CD14-positive monocyte (primary cell): ENCODE data around the gene RPL7A. TPM values are rescaled to one million over a fixed set of nuclear protein-coding genes. Genes with fewer than 3 reads are reported as not detected.

Source experiments
- DNase-seq, 3 donors: peaks; one replicate each; pipeline ENCODE4 v3.0.0-alpha.2; 2011 to 2022
- H2AFZ ChIP-seq: 2 replicates; pipeline ENCODE4 v1.6.0; 2012; ENCODE audit warnings: mild to moderate bottlenecking, low read depth, low read length, inconsistent platforms; ENCODE audit not compliant: insufficient read depth, poor library complexity, severe bottlenecking
- H3K27ac ChIP-seq, 2 donors: 1 replicate in 1 of 2; 2 replicates in 1 of 2; pipeline ENCODE4 v1.5.1; 2012 to 2013; ENCODE audit warnings: low read length in 2 of 2, control low read depth in 1 of 2, inconsistent platforms in 1 of 2, low read depth in 1 of 2, mild to moderate bottlenecking in 1 of 2
- H3K27me3 ChIP-seq, 2 donors: one replicate each; pipeline versions ENCODE4 v1.6.0 to v1.6.1; 2011 to 2013; ENCODE audit warnings: low read length in 2 of 2; ENCODE audit not compliant: control insufficient read depth in 2 of 2, insufficient read depth in 2 of 2
- H3K36me3 ChIP-seq, 2 donors: replicated peaks in 1 of 2; 1 replicate in 1 of 2; 2 replicates in 1 of 2; pipeline versions ENCODE4 v1.5.1 to v1.6.1; 2012 to 2013; ENCODE audit warnings: low read length in 2 of 2, control low read depth in 1 of 2, inconsistent platforms in 1 of 2, mild to moderate bottlenecking in 1 of 2; ENCODE audit not compliant: insufficient read depth in 2 of 2, control insufficient read depth in 1 of 2
- H3K4me1 ChIP-seq, 2 donors: 1 replicate in 1 of 2; 2 replicates in 1 of 2; pipeline versions ENCODE4 v1.5.1 to v1.6.1; 2012 to 2013; ENCODE audit warnings: low read length in 2 of 2, control low read depth in 1 of 2, inconsistent platforms in 1 of 2, mild to moderate bottlenecking in 1 of 2, moderate library complexity in 1 of 2; ENCODE audit not compliant: insufficient read depth in 2 of 2, control insufficient read depth in 1 of 2
- H3K4me2 ChIP-seq: replicated peaks from 2 replicates; pipeline ENCODE3; 2012; ENCODE audit warnings: low read length, moderate library complexity, mild to moderate bottlenecking; ENCODE audit not compliant: poor library complexity, severe bottlenecking; ENCODE audit errors: extremely low read depth
- H3K4me3 ChIP-seq, 3 experiments: fragments of 200-600 bp in 1 of 3; sonication (generic) in 1 of 3; replicated peaks in 1 of 3; 1 replicate in 2 of 3; 2 replicates in 1 of 3; pipeline ENCODE4 v1.5.1; 2011 to 2013; ENCODE audit warnings: low read length in 3 of 3, mild to moderate bottlenecking in 3 of 3, control low read depth in 2 of 3, low read depth in 2 of 3, inconsistent platforms in 1 of 3, moderate library complexity in 1 of 3
- H3K79me2 ChIP-seq: 2 replicates; pipeline ENCODE4 v1.6.0; 2012; ENCODE audit warnings: mild to moderate bottlenecking, control low read depth, inconsistent platforms, low read length, moderate library complexity; ENCODE audit not compliant: insufficient read depth
- H3K9ac ChIP-seq: 2 replicates; pipeline ENCODE4 v1.6.0; 2017; ENCODE audit warnings: low read length, mild to moderate bottlenecking; ENCODE audit not compliant: insufficient read depth, poor library complexity, severe bottlenecking
- H3K9me3 ChIP-seq, 2 donors: replicated peaks in 1 of 2; 1 replicate in 1 of 2; 2 replicates in 1 of 2; pipeline versions ENCODE4 v1.5.1 to v1.6.1; 2012 to 2013; ENCODE audit warnings: low read length in 2 of 2, control low read depth in 1 of 2; ENCODE audit not compliant: control insufficient read depth in 1 of 2, insufficient read depth in 1 of 2
- H4K20me1 ChIP-seq: 2 replicates; pipeline ENCODE4 v1.6.0; 2012; ENCODE audit warnings: mild to moderate bottlenecking, low read length, control low read depth, moderate library complexity; ENCODE audit not compliant: insufficient read depth
- H3K27ac Mint-ChIP-seq, 7 donors: one replicate each; pipeline ENCODE4 v1.8.0; 2020; ENCODE audit warnings: mild to moderate bottlenecking in 7 of 7, mixed read lengths in 7 of 7, moderate library complexity in 6 of 7, inconsistent platforms in 2 of 7
- H3K27me3 Mint-ChIP-seq, 3 donors: one replicate each; pipeline ENCODE4 v1.8.0; 2021 to 2022; ENCODE audit warnings: low read depth in 3 of 3, mild to moderate bottlenecking in 3 of 3, mixed read lengths in 3 of 3, moderate library complexity in 3 of 3, inconsistent platforms in 1 of 3
- H3K36me3 Mint-ChIP-seq, 2 donors: one replicate each; pipeline ENCODE4 v1.8.0; 2020; ENCODE audit warnings: mixed read lengths in 2 of 2, inconsistent platforms in 1 of 2, mild to moderate bottlenecking in 1 of 2
- H3K4me1 Mint-ChIP-seq: one replicate; pipeline ENCODE4 v1.8.0; 2020; ENCODE audit warnings: mild to moderate bottlenecking, mixed read lengths
- H3K4me3 Mint-ChIP-seq, 2 donors: one replicate each; pipeline ENCODE4 v1.8.0; 2020; ENCODE audit warnings: mild to moderate bottlenecking in 2 of 2, mixed read lengths in 2 of 2, moderate library complexity in 1 of 2
- H3K9me3 Mint-ChIP-seq, 7 donors: one replicate each; pipeline ENCODE4 v1.8.0; 2020 to 2022; ENCODE audit warnings: mixed read lengths in 7 of 7, mild to moderate bottlenecking in 6 of 7, moderate library complexity in 6 of 7, inconsistent platforms in 2 of 7
- CTCF ChIP-seq: fragments of 200-600 bp; IDR thresholded peaks from one replicate; pipeline ENCODE4 v1.8.0; 2022; ENCODE audit warnings: antibody characterized with exemption, mild to moderate bottlenecking
- WGBS: methylation state at CpG from one replicate; pipeline ENCODE4 v1.1.5; 2013; ENCODE audit warnings: missing lambda C conversion rate; ENCODE audit not compliant: insufficient coverage; 5-methylcytosine and 5-hydroxymethylcytosine counted together
- intact Hi-C, 2 donors: fragments of 100-400 bp; cut with micrococcal nuclease; formaldehyde crosslinking; loops; one replicate each; pipeline versions ENCODE4 v1.15.0 to v1.15.1; 2023
- polyA plus RNA-seq, 3 donors: library from polyadenylated mRNA; depleted of rRNA in 1 of 3; unstranded in 2 of 3; stranded (reverse) in 1 of 3; fragments of 300-500 nt in 2 of 3; fragments of >200 nt in 1 of 3; fragmentation: Illumina TruSeq in 2 of 3; gene quantifications; 1 replicate in 2 of 3; 2 replicates in 1 of 3; pipeline ENCODE4 v1.2.3, GENCODE V29; 2012 to 2021

Gene RPL7A
- polyA plus RNA-seq, 3 donors = 390 to 2,322 (median 437) TPM

GRCh38 chr9:133367778-133368177 lies 19.8 kb downstream of the RPL7A start:
- no peaks in the 10 kb centered on the region for H3K27me3 ChIP-seq
- H3K4me3 ChIP-seq = no peak overlapping the region
- no peak overlapping the region for H3K9ac ChIP-seq
- peaks cover 73 to 90% of the 10 kb centered on the region in 2 donors for H3K36me3 Mint-ChIP-seq
- H3K27me3 Mint-ChIP-seq = no peaks in the 10 kb centered on the region
- H3K27ac Mint-ChIP-seq = peak overlapping the region in 1 of 7 donors; percentile 11
- H3K27ac ChIP-seq = no peak overlapping the region
- no peak for TF ChIP-seq CTCF
- H3K4me3 Mint-ChIP-seq = no peak overlapping the region
- H3K4me2 ChIP-seq = no peak overlapping the region
- peaks cover 0 to 17% of the 10 kb centered on the region in 2 donors for H3K4me1 ChIP-seq
- DNase-seq = no peak
- H3K79me2 ChIP-seq = peaks cover 82% of the 10 kb centered on the region
- H3K4me1 Mint-ChIP-seq = peaks cover 37% of the 10 kb centered on the region
- intact Hi-C loops = no loop called here
- H3K9me3 ChIP-seq = no peaks in the 10 kb centered on the region
- peaks cover 80 to 92% of the 10 kb centered on the region in 2 donors for H3K36me3 ChIP-seq
- peaks cover 93% of the 10 kb centered on the region for H4K20me1 ChIP-seq
- 95% methylated on average over 10 of the region's 10 CpGs for WGBS
- no peak overlapping the region for H2AFZ ChIP-seq
- H3K9me3 Mint-ChIP-seq = no peaks in the 10 kb centered on the region

GRCh38 chr9:133368249-133368881 lies 20.3 kb downstream of the RPL7A start:
- peaks cover 0 to 23% of the 10 kb centered on the region in 2 donors for H3K4me1 ChIP-seq
- DNase-seq = no peak
- H4K20me1 ChIP-seq = peaks cover 98% of the 10 kb centered on the region
- peaks cover 41% of the 10 kb centered on the region for H3K4me1 Mint-ChIP-seq
- WGBS = 88% methylated on average over 14 of the region's 18 CpGs
- H3K4me3 Mint-ChIP-seq = no peak overlapping the region
- H3K27me3 ChIP-seq = no peaks in the 10 kb centered on the region
- H3K9me3 Mint-ChIP-seq = no peaks in the 10 kb centered on the region
- no peak overlapping the region for H3K4me2 ChIP-seq
- H3K79me2 ChIP-seq = peaks cover 88% of the 10 kb centered on the region
- no peak overlapping the region for H2AFZ ChIP-seq
- no peak overlapping the region for H3K9ac ChIP-seq
- H3K27ac ChIP-seq = peak overlapping the region in 1 of 2 donors; percentile 58
- no peaks in the 10 kb centered on the region for H3K9me3 ChIP-seq
- no peak overlapping the region for H3K4me3 ChIP-seq
- H3K27ac Mint-ChIP-seq = peak overlapping the region in 2 of 7 donors; percentile 19 to 72
- H3K36me3 Mint-ChIP-seq = peaks cover 69 to 90% of the 10 kb centered on the region in 2 donors
- TF ChIP-seq CTCF = no peak
- peaks cover 74 to 92% of the 10 kb centered on the region in 2 donors for H3K36me3 ChIP-seq
- intact Hi-C loops = no loop called here
- H3K27me3 Mint-ChIP-seq = no peaks in the 10 kb centered on the region
